HEK293T (cell line): ENCODE measurements around the gene CTSZ.

Source experiments
- CTCF ChIA-PET: fragments of 350-600 bp; formaldehyde crosslinking; extraction: SDS; loops from one replicate; lab custom pipeline; 2021; ENCODE audit warnings: antibody characterized with exemption, inconsistent platforms; lab: Yijun Ruan, JAX
- POLR2A ChIA-PET: fragments of 350-600 bp; formaldehyde crosslinking; extraction: SDS; loops from one replicate; lab custom pipeline; 2020; ENCODE audit warnings: antibody characterized with exemption, inconsistent platforms; lab: Yijun Ruan, JAX
- DNase-seq: peaks from one replicate; pipeline ENCODE4 v3.0.0; 2012; ENCODE audit warnings: mixed read lengths; ENCODE audit errors: extremely low spot score
- ARNT ChIP-seq: fragments of 450-650 bp; IDR thresholded peaks from 2 replicates; pipeline ENCODE4 v1.6.1; 2017; ENCODE audit warnings: mild to moderate bottlenecking
- BHLHE40 ChIP-seq: fragments of 450-650 bp; IDR thresholded peaks from 2 replicates; pipeline ENCODE4 v1.6.1; 2016; ENCODE audit warnings: mild to moderate bottlenecking, moderate library complexity, borderline replicate concordance
- CTBP1 ChIP-seq: fragments of 450-650 bp; IDR thresholded peaks from 2 replicates; pipeline ENCODE4 v1.6.1; 2016; ENCODE audit warnings: borderline replicate concordance
- ELF4 ChIP-seq: fragments of 450-650 bp; IDR thresholded peaks from 2 replicates; pipeline ENCODE4 v1.6.1; 2017; ENCODE audit warnings: antibody characterized with exemption
- FOXA1 ChIP-seq: fragments of 450-650 bp; IDR thresholded peaks from 2 replicates; pipeline ENCODE4 v1.6.1; 2016; ENCODE audit warnings: mild to moderate bottlenecking
- FOXK2 ChIP-seq: fragments of 450-650 bp; IDR thresholded peaks from 2 replicates; pipeline ENCODE4 v1.6.1; 2016; ENCODE audit warnings: mild to moderate bottlenecking
- FOXM1 ChIP-seq: fragments of 450-650 bp; IDR thresholded peaks from 2 replicates; pipeline ENCODE4 v1.6.1; 2017; ENCODE audit warnings: mild to moderate bottlenecking, borderline replicate concordance
- HDGF ChIP-seq: fragments of 450-650 bp; IDR thresholded peaks from 2 replicates; pipeline ENCODE4 v1.6.1; 2017; ENCODE audit warnings: antibody characterized with exemption, borderline replicate concordance
- L3MBTL2 ChIP-seq: fragments of 450-650 bp; conservative IDR thresholded peaks from 2 replicates; pipeline ENCODE4 v1.6.1; 2016; ENCODE audit warnings: mild to moderate bottlenecking
- LEF1 ChIP-seq: fragments of 450-650 bp; IDR thresholded peaks from 2 replicates; pipeline ENCODE4 v1.6.1; 2017; ENCODE audit warnings: mild to moderate bottlenecking, borderline replicate concordance
- NFRKB ChIP-seq: fragments of 450-650 bp; IDR thresholded peaks from 2 replicates; pipeline ENCODE4 v1.6.1; 2016; ENCODE audit warnings: mild to moderate bottlenecking, moderate library complexity
- SP1 ChIP-seq: fragments of 450-650 bp; IDR thresholded peaks from 2 replicates; pipeline ENCODE4 v1.6.1; 2017
- SUZ12 ChIP-seq: fragments of 450-650 bp; IDR thresholded peaks from 2 replicates; pipeline ENCODE4 v1.6.1; 2016; ENCODE audit warnings: mild to moderate bottlenecking
- TARDBP ChIP-seq: fragments of 450-650 bp; IDR thresholded peaks from 2 replicates; pipeline ENCODE4 v1.6.1; 2016
- ZNF384 ChIP-seq: fragments of 450-650 bp; IDR thresholded peaks from 2 replicates; pipeline ENCODE4 v1.6.1; 2016
- TF ChIP-seq, protein P1 (sequence below): fragments of 450-650 bp; IDR thresholded peaks from 2 replicates; pipeline ENCODE4 v1.6.1; 2016

The CTSZ gene

DNA sequence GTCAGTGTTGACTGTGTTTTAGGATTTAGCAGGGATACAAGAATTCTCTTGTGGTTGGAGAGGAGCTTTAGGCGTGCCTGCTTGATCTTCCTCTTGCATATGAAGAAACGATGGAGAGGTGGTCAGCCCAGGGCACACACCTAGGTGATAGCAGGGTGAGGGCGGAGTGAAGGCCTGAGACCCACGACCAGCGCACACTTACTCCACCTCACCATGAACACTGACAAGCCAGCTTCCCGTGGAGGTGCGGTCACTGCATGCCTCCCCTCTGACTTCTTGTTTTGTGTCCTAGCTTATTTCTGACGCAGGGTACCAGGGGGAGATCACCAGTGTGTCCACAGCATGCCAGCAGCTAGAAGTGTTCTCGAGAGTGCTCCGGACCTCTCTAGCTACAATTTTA, 17.9 kb downstream of the CTSZ start:
- CTCF ChIA-PET, result interaction anchor here (1.2 kb wide), 1 partner anchor 43 kb away, joined by 4 read pairs; no protein-coding TSS in a partner anchor
- DNase-seq, result no peak
- no peak for TF ChIP-seq SP1
- TF ChIP-seq, protein P1, sequence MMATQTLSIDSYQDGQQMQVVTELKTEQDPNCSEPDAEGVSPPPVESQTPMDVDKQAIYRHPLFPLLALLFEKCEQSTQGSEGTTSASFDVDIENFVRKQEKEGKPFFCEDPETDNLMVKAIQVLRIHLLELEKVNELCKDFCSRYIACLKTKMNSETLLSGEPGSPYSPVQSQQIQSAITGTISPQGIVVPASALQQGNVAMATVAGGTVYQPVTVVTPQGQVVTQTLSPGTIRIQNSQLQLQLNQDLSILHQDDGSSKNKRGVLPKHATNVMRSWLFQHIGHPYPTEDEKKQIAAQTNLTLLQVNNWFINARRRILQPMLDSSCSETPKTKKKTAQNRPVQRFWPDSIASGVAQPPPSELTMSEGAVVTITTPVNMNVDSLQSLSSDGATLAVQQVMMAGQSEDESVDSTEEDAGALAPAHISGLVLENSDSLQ, result no peak
- TF ChIP-seq HDGF, result no peak
- TF ChIP-seq L3MBTL2, result no peak
- no peak for TF ChIP-seq TARDBP
- no peak for TF ChIP-seq FOXK2
- no peak for TF ChIP-seq NFRKB
- no peak for TF ChIP-seq FOXA1
- TF ChIP-seq ARNT, result no peak
- TF ChIP-seq ELF4, result no peak
- no peak for TF ChIP-seq LEF1
- no peak for TF ChIP-seq ZNF384
- no peak for TF ChIP-seq CTBP1
- no peak for TF ChIP-seq BHLHE40
- POLR2A ChIA-PET, result no interaction called here

DNA sequence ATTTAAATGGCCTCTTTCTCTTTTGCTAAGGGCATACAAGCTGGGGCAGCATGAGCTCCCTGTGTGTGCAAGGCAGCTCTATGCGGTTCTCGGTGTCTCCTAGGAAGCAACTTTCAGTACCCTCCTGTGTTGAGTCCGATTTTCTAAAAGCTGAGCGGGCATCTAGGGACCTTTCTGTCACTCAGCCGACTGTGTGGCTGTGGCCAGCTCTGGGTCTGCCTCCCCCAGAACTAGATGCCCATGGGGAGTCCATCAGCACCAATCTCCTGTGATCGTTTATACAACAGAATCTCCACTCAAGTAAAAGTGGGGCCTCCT, 18.5 kb downstream of the CTSZ start:
- DNase-seq, result no peak
- TF ChIP-seq, protein P1, result no peak
- TF ChIP-seq TARDBP (no peak), LEF1 (no peak), FOXK2 (no peak), ARNT (no peak), SUZ12 (no peak), HDGF (no peak), CTBP1 (no peak), FOXM1 (no peak), FOXA1 (no peak), ZNF384 (no peak), ELF4 (no peak), L3MBTL2 (no peak), SP1 (no peak), BHLHE40 (no peak)
- POLR2A ChIA-PET, result no interaction called here
- CTCF ChIA-PET, result interaction anchor here (1.2 kb wide), 1 partner anchor 44 kb away, joined by 4 read pairs; no protein-coding TSS in a partner anchor

DNA sequence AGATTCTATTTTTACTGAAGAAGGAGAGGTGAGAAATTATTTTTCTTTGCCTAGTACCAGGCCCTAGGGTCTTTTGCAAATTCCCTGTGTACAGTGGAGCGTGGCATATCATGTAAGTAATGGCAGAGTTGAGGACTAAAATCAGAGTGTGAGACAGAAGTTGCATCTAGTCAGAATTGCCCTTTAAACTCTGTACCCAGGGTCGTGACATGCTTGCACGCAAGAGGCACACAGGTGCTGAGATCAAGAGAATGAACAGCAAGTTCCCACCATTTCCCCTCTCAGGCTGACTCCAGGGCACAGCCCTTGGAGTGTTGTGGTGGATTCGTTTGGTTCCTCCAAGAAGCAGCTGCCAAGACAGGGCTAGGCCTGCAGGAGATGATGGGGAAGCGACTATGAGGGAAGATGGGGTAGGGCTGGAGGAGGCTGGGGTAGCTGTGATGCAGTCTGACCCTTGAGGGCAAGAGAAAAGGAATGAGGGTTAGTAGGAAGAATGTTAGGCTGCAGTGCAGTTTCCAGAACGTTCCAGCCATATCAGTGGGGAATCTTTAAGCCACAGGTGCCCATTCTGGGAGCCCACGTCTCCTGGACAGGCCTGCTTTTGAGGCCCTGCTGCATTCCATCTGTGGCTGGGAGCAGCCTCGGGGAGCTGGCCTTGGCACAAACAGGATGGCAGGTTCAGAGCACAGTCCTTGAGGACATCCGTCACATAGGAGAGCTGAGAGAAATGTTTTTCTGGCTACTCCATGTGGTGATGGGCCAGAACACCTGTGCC, 19.1 kb downstream of the CTSZ start:
- ChIA-PET POLR2A (no interaction called here), CTCF (interaction anchor here (1.2 kb wide), 1 partner anchor 45 kb away, joined by 4 read pairs; no protein-coding TSS in a partner anchor)
- DNase-seq, result no peak
- TF ChIP-seq FOXA1 (no peak), BHLHE40 (no peak), NFRKB (no peak), SUZ12 (no peak), SP1 (no peak), ZNF384 (no peak), ARNT (no peak), L3MBTL2 (no peak), FOXM1 (no peak), TARDBP (no peak)

DNA sequence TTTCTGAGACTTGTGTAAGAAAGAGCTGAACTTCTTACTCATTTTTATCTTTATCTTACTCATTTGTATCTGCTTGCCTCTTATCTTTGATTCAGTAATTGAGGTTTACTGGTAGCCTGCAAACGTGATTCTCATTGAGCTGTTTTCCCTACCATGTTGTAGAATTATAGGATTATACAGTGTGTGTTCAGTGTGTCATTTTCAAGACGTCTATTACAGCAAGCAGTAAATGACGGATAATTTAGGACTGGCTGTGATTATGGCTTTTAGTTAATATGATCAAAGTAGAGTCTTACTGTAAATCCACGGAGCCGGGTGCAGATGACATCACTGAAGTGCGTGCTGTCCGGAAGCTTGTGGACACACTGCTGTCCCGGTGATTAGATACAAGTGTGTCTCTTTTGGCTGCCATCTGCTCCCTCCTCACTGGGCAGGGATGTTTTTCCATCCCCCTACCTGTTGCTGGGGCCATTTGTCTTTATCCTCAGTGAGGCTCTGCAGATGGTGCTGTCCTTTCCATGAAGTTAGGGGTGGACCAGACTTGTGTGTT, 20.0 kb downstream of the CTSZ start:
- POLR2A ChIA-PET, result no interaction called here
- CTCF ChIA-PET, result no interaction called here
- TF ChIP-seq BHLHE40, result no peak
- no peak for TF ChIP-seq L3MBTL2
- no peak for DNase-seq

DNA sequence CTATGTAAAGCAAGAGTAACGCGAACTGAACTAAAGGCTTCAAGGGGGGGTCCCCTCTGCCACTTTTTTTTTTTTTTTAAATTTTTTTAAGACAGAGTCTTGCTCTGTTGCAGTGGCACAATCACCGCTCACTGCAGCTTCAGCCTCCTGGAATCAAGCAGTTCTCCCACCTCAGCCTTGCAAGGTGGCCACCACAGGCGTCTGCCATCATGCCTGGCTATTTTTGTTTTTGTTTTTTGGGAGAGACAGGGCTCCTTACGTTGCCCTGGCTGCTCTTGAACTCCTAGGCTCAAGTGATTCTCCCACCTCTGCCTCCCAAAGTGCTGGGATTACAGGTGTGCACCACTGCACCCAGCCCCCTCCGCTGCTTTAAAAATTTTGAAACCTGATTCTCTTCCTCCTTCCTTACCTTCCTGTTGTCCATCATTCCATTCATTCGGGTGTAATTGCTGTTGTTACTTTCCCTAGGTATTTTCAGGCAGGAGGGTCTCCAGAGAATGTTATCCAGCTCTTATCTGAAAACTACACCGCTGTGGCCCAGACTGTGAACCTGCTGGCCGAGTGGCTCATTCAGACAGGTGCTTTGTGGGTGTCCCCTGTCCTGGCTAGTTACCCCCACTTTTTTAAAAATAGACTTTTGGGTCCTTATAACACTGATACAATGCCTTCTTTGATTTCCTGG, 20.6 kb downstream of the CTSZ start:
- ChIA-PET CTCF (no interaction called here), POLR2A (no interaction called here)
- DNase-seq, result no peak

DNA sequence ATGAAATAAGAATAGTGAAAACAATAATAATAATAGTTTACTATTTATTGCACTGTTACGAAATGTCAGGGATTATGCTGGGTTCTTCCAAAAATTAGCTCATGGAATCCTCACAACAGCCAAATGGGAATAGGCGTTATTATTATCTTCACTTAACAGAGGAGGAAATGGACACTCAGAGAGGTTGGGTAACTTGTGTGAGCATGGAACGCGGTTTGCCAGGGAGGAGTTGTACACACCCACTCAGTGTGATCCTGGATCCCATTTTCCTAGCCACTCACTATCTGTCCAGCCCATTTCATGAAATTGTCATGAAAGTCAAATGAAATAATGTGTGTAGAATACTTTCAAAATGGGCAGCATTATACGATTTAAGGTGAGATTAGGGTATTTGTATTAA, 21.4 kb downstream of the CTSZ start:
- CTCF ChIA-PET, result interaction anchor here (0.6 kb wide), 1 partner anchor 19 kb away, joined by 5 read pairs; no protein-coding TSS in a partner anchor

More for the DNA sequence above, 20.6 kb downstream of the CTSZ start:
- no peak for TF ChIP-seq HDGF
- TF ChIP-seq NFRKB, result no peak

More for the DNA sequence above, 21.4 kb downstream of the CTSZ start:
- POLR2A ChIA-PET, result interaction anchor here (1.4 kb wide), 1 partner anchor 17 kb away, joined by 4 read pairs; no protein-coding TSS in a partner anchor
- TF ChIP-seq LEF1, result no peak
- TF ChIP-seq BHLHE40, result no peak
- TF ChIP-seq ELF4, result no peak
- no peak for TF ChIP-seq NFRKB
- TF ChIP-seq TARDBP, result no peak
- no peak for TF ChIP-seq FOXA1
- TF ChIP-seq HDGF, result no peak
- TF ChIP-seq FOXM1, result no peak
- TF ChIP-seq CTBP1, result no peak
- no peak for TF ChIP-seq ARNT
- TF ChIP-seq SP1, result no peak
- TF ChIP-seq, protein P1, result no peak
- TF ChIP-seq SUZ12, result no peak
- DNase-seq, result no peak
